AG04450 (cell line): ENCODE data around the gene CFAP126. TPM values are rescaled to one million over a fixed set of nuclear protein-coding genes. Genes with fewer than 3 reads are reported as not detected.

Experiments
- CTCF ChIA-PET: fragments of 300-600, 350-600 bp; formaldehyde crosslinking; extraction: SDS; loops from one replicate; lab custom pipeline; 2022; ENCODE audit warnings: antibody characterized with exemption, inconsistent platforms; lab: Charles Lee
- POLR2A ChIA-PET: fragments of 350-600 bp; formaldehyde crosslinking; extraction: SDS; loops from one replicate; lab custom pipeline; 2021; ENCODE audit warnings: antibody characterized with exemption, inconsistent platforms; lab: Yijun Ruan, JAX
- DNase-seq: peaks from one replicate; pipeline ENCODE4 v3.0.0-alpha.2; 2011; ENCODE audit warnings: low read depth, low spot score
- H3K27ac ChIP-seq: one replicate; pipeline ENCODE4 v1.5.1; 2012; ENCODE audit warnings: low read depth, low read length, control low read depth
- H3K27me3 ChIP-seq: one replicate; pipeline ENCODE4 v1.6.0; 2012; ENCODE audit warnings: low read length; ENCODE audit not compliant: control insufficient read depth, insufficient read depth
- H3K4me3 ChIP-seq: 2 replicates; pipeline ENCODE4 v1.5.1; 2011; ENCODE audit warnings: mild to moderate bottlenecking, low read depth, low read length, control low read depth
- H3K9me3 ChIP-seq: 2 replicates; pipeline ENCODE4 v1.5.1; 2012; ENCODE audit warnings: low read length; ENCODE audit not compliant: control insufficient read depth, insufficient read depth
- CTCF ChIP-seq: IDR thresholded peaks from 2 replicates; pipeline ENCODE4 v1.5.1; 2011; ENCODE audit warnings: low read depth, low read length, control low read depth, inconsistent platforms
- polyA plus RNA-seq: library from polyadenylated mRNA; depleted of rRNA; stranded (reverse); fragments of >200 nt; gene quantifications from 2 replicates; pipeline ENCODE4 v1.2.3, GENCODE V29; 2011

CFAP126 gene
- polyA plus RNA-seq, 1 experiment: not detected

GRCh38 chr1:161388639-161389038 lies 21.0 kb upstream of the CFAP126 start:
- Histone ChIP-seq H3K27me3 (no peaks in the 10 kb centered on the region), H3K9me3 (no peaks in the 10 kb centered on the region), H3K4me3 (no peak overlapping the region), H3K27ac (no peak overlapping the region)
- TF ChIP-seq CTCF: no peak
- DNase-seq: no peak
- CTCF ChIA-PET: interaction anchor here (1.0 to 2.2 kb wide), 5 partner anchors 14 to 199 kb away, joined by 3 to 12 read pairs (median 4); partner anchors contain the start of gene TOMM40L
- POLR2A ChIA-PET: no interaction called here

GRCh38 chr1:161382214-161383019 lies 14.7 kb upstream of the CFAP126 start:
- DNase-seq: no peak
- peak; percentile 65 for TF ChIP-seq CTCF
- H3K9me3 ChIP-seq: no peaks in the 10 kb centered on the region
- H3K27ac ChIP-seq: peak overlapping the region; percentile 34
- ChIA-PET POLR2A (no interaction called here), CTCF (interaction anchor here (0.6 to 8.2 kb wide), 47 partner anchors 8 to 1225 kb away, joined by 3 to 197 read pairs (median 6); partner anchors contain the start of genes ADAMTS4, APOA2, CFAP126 and FCER1G)
- H3K27me3 ChIP-seq: no peaks in the 10 kb centered on the region
- H3K4me3 ChIP-seq: no peak overlapping the region

- Histone ChIP-seq H3K27ac (peak overlapping the region; percentile 31), H3K4me3 (no peak overlapping the region), H3K9me3 (no peaks in the 10 kb centered on the region), H3K27me3 (no peaks in the 10 kb centered on the region)
- POLR2A ChIA-PET: no interaction called here
- CTCF ChIA-PET: interaction anchor here (0.6 to 8.2 kb wide), 43 partner anchors 7 to 335 kb away, joined by 3 to 197 read pairs (median 6); partner anchors contain the start of genes ADAMTS4, APOA2, CFAP126 and FCER1G
- TF ChIP-seq CTCF: no peak
- no peak for DNase-seq
Measured at GRCh38 chr1:161381707-161382106, 14.0 kb upstream of the CFAP126 start.

GRCh38 chr1:161379071-161379470 lies 11.4 kb upstream of the CFAP126 start:
- Histone ChIP-seq H3K27ac (no peak overlapping the region), H3K9me3 (no peaks in the 10 kb centered on the region), H3K4me3 (no peak overlapping the region), H3K27me3 (no peaks in the 10 kb centered on the region)
- no peak for DNase-seq
- CTCF ChIA-PET: interaction anchor here (1.9 kb wide), 1 partner anchor 187 kb away, joined by 6 read pairs; no protein-coding TSS in a partner anchor
- POLR2A ChIA-PET: interaction anchor here (0.5 kb wide), 1 partner anchor 19 kb away, joined by 4 read pairs; no protein-coding TSS in a partner anchor
- no peak for TF ChIP-seq CTCF

- no peak for DNase-seq
- no peak for TF ChIP-seq CTCF
- Histone ChIP-seq H3K27ac (no peak overlapping the region), H3K9me3 (no peaks in the 10 kb centered on the region), H3K4me3 (no peak overlapping the region), H3K27me3 (no peaks in the 10 kb centered on the region)
- ChIA-PET CTCF (interaction anchor here (0.8 to 1.9 kb wide), 4 partner anchors 10 to 186 kb away, joined by 4 to 6 read pairs (median 6); partner anchors contain the start of gene TOMM40L), POLR2A (no interaction called here)
Measured at GRCh38 chr1:161378014-161378413, 10.3 kb upstream of the CFAP126 start.
